H1 (cell line): ENCODE data around the gene ARNT2. TPM values are rescaled to one million over a fixed set of nuclear protein-coding genes. Genes with fewer than 3 reads are reported as not detected.
A peak's percentile ranks its signal among the peaks of the same experiment; 100 is the strongest.

ENCODE experiments used
- CTCF ChIA-PET: fragments of 300-600 bp; sonication (Branson Sonifier 250); formaldehyde crosslinking; loops from one replicate; lab custom pipeline; 2021; ENCODE audit not compliant: partially characterized antibody; lab: Charles Lee
- POLR2A ChIA-PET: fragments of 300-600 bp; sonication (Branson Sonifier 250); formaldehyde crosslinking; loops from one replicate; lab custom pipeline; 2021; ENCODE audit warnings: inconsistent platforms; ENCODE audit not compliant: partially characterized antibody; lab: Charles Lee
- DNase-seq, 2 experiments: peaks; one replicate each; pipeline versions ENCODE4 v3.0.0 to v3.0.0-alpha.2; 2010 to 2022; ENCODE audit warnings: low spot score in 2 of 2, low read depth in 1 of 2, mixed read lengths in 1 of 2
- FAIRE-seq: peaks from 2 replicates; lab custom pipeline; 2011; peaks lifted over from hg19 to GRCh38; lab: Jason Lieb, UNC
- H2AFZ ChIP-seq: 2 replicates; pipeline ENCODE4 v1.8.1; 2012; ENCODE audit warnings: low read length, inconsistent platforms
- H2AK5ac ChIP-seq: 2 replicates; pipeline ENCODE4 v1.6.1; 2013; ENCODE audit warnings: low read depth, low read length
- H2BK120ac ChIP-seq: replicated peaks from 2 replicates; pipeline ENCODE3; 2013; ENCODE audit warnings: low read depth, low read length, inconsistent platforms
- H2BK12ac ChIP-seq: 2 replicates; pipeline ENCODE4 v1.6.1; 2013; ENCODE audit warnings: low read depth, low read length
- H2BK15ac ChIP-seq: 2 replicates; pipeline ENCODE4 v1.6.1; 2013; ENCODE audit warnings: low read length
- H2BK20ac ChIP-seq: 2 replicates; pipeline ENCODE4 v1.6.1; 2013; ENCODE audit warnings: low read length
- H2BK5ac ChIP-seq: 2 replicates; pipeline ENCODE4 v1.6.1; 2013; ENCODE audit warnings: low read depth, low read length
- H3K14ac ChIP-seq: 2 replicates; pipeline ENCODE4 v1.6.1; 2013; ENCODE audit warnings: inconsistent platforms; ENCODE audit not compliant: insufficient read length
- H3K18ac ChIP-seq: 2 replicates; pipeline ENCODE4 v1.6.1; 2013; ENCODE audit warnings: low read length; ENCODE audit errors: extremely low read depth
- H3K23ac ChIP-seq: 2 replicates; pipeline ENCODE4 v1.6.1; 2013; ENCODE audit warnings: inconsistent platforms; ENCODE audit not compliant: insufficient read length
- H3K23me2 ChIP-seq: 2 replicates; pipeline ENCODE4 v1.6.1; 2013; ENCODE audit warnings: low read depth, low read length
- H3K27ac ChIP-seq: 2 replicates; pipeline ENCODE4 v1.6.1; 2011; ENCODE audit warnings: low read depth, low read length, inconsistent platforms
- H3K27me3 ChIP-seq, 4 experiments: replicated peaks in 1 of 4; 1 replicate in 1 of 4; 2 replicates in 3 of 4; pipeline versions ENCODE4 v1.6.1 to v1.8.1; 2011 to 2013; ENCODE audit warnings: low read length in 3 of 4, mild to moderate bottlenecking in 3 of 4, inconsistent platforms in 2 of 4, mixed read lengths in 2 of 4, moderate library complexity in 1 of 4; ENCODE audit not compliant: control insufficient read depth in 3 of 4, insufficient read depth in 3 of 4; ENCODE audit errors: extremely low read depth in 1 of 4
- H3K36me3 ChIP-seq, 4 experiments: 2 replicates each; pipeline versions ENCODE4 v1.6.1 to v1.8.1; 2011 to 2013; ENCODE audit warnings: mild to moderate bottlenecking in 4 of 4, low read length in 3 of 4, moderate library complexity in 2 of 4, control low read depth in 1 of 4, inconsistent platforms in 1 of 4; ENCODE audit not compliant: insufficient read depth in 4 of 4, control insufficient read depth in 2 of 4
- H3K4ac ChIP-seq: replicated peaks from 2 replicates; pipeline ENCODE3; 2013; ENCODE audit warnings: low read length, low read depth, mixed read lengths, inconsistent platforms; ENCODE audit not compliant: insufficient read length
- H3K4me1 ChIP-seq, 4 experiments: replicated peaks in 1 of 4; 1 replicate in 1 of 4; 2 replicates in 3 of 4; pipeline versions ENCODE4 v1.6.1 to v1.8.1; 2011 to 2013; ENCODE audit warnings: low read length in 3 of 4, inconsistent platforms in 2 of 4, mixed read lengths in 1 of 4; ENCODE audit not compliant: insufficient read depth in 4 of 4, control insufficient read depth in 3 of 4
- H3K4me2 ChIP-seq, 2 experiments: 2 replicates each; pipeline versions ENCODE4 v1.6.1 to v1.8.1; 2011 to 2013; ENCODE audit warnings: low read depth in 2 of 2, low read length in 2 of 2, control low read depth in 1 of 2, inconsistent platforms in 1 of 2, mild to moderate bottlenecking in 1 of 2; ENCODE audit not compliant: insufficient read depth in 1 of 2
- H3K4me3 ChIP-seq, 4 experiments: fragments of 200-600, 300-600 bp in 1 of 4; sonication (generic), shearing (Covaris generic), sonication (Bioruptor Twin) in 1 of 4; 2 replicates each; pipeline versions ENCODE4 v1.5.1 to v1.8.1; 2011 to 2016; ENCODE audit warnings: low read length in 4 of 4, low read depth in 3 of 4, control low read depth in 2 of 4, inconsistent platforms in 2 of 4, mild to moderate bottlenecking in 2 of 4, mixed read lengths in 1 of 4, moderate library complexity in 1 of 4; ENCODE audit not compliant: insufficient read depth in 2 of 4; ENCODE audit errors: extremely low read depth in 1 of 4
- H3K56ac ChIP-seq: replicated peaks from 2 replicates; pipeline ENCODE3; 2013; ENCODE audit warnings: low read depth, mild to moderate bottlenecking, mixed read lengths, low read length, inconsistent platforms; ENCODE audit not compliant: insufficient read length
- H3K79me1 ChIP-seq: 2 replicates; pipeline ENCODE4 v1.6.1; 2013; ENCODE audit warnings: low read depth, low read length, control low read depth
- H3K79me2 ChIP-seq, 2 experiments: 2 replicates each; pipeline versions ENCODE4 v1.6.1 to v1.8.1; 2012 to 2013; ENCODE audit warnings: low read length in 2 of 2, mild to moderate bottlenecking in 2 of 2, inconsistent platforms in 1 of 2; ENCODE audit not compliant: insufficient read depth in 2 of 2, control insufficient read depth in 1 of 2
- H3K9ac ChIP-seq, 4 experiments: replicated peaks in 1 of 4; 1 replicate in 1 of 4; 2 replicates in 3 of 4; pipeline versions ENCODE4 v1.6.1 to v1.8.1; 2011 to 2013; ENCODE audit warnings: low read depth in 3 of 4, low read length in 3 of 4, control low read depth in 2 of 4, mild to moderate bottlenecking in 2 of 4, moderate library complexity in 2 of 4, inconsistent platforms in 1 of 4; ENCODE audit errors: extremely low read depth in 1 of 4
- H3K9me3 ChIP-seq, 2 experiments: 2 replicates each; pipeline versions ENCODE4 v1.6.1 to v1.8.1; 2012 to 2013; ENCODE audit warnings: mild to moderate bottlenecking in 2 of 2, moderate library complexity in 2 of 2, control low read depth in 1 of 2, inconsistent platforms in 1 of 2, low read depth in 1 of 2, low read length in 1 of 2, mixed read lengths in 1 of 2; ENCODE audit not compliant: insufficient read depth in 2 of 2
- H4K20me1 ChIP-seq, 2 experiments: replicated peaks in 1 of 2; 2 replicates each; pipeline versions ENCODE3 to v1.8.1; 2011 to 2013; ENCODE audit warnings: inconsistent platforms in 2 of 2, low read length in 2 of 2, mild to moderate bottlenecking in 1 of 2; ENCODE audit not compliant: insufficient read depth in 2 of 2, control insufficient read depth in 1 of 2
- H4K5ac ChIP-seq: 2 replicates; pipeline ENCODE4 v1.6.1; 2013; ENCODE audit warnings: low read length, low read depth, mixed read lengths, inconsistent platforms; ENCODE audit not compliant: insufficient read length
- H4K8ac ChIP-seq: 2 replicates; pipeline ENCODE4 v1.8.0; 2013; ENCODE audit warnings: mild to moderate bottlenecking, moderate library complexity, low read length, inconsistent platforms; ENCODE audit not compliant: insufficient read depth; ENCODE audit errors: extremely low read depth
- H4K91ac ChIP-seq: replicated peaks from 2 replicates; pipeline ENCODE3; 2013; ENCODE audit warnings: low read length, mixed read lengths, inconsistent platforms; ENCODE audit not compliant: insufficient read length
- ASH2L ChIP-seq: fragments of 200-600, 300-600 bp; sonication (generic); IDR thresholded peaks from one replicate; pipeline ENCODE4 v1.7.1; 2017; ENCODE audit warnings: low read length
- EP300 ChIP-seq, 2 experiments: IDR thresholded peaks; 1 replicate in 1 of 2; 2 replicates in 1 of 2; pipeline ENCODE4 v1.6.1; 2011 to 2012; ENCODE audit warnings: low read depth in 2 of 2, low read length in 2 of 2, mild to moderate bottlenecking in 2 of 2, borderline replicate concordance in 1 of 2, inconsistent platforms in 1 of 2, moderate library complexity in 1 of 2
- GABPA ChIP-seq: IDR thresholded peaks from 2 replicates; pipeline ENCODE4 v1.6.1; 2011; ENCODE audit warnings: mild to moderate bottlenecking, low read length, moderate library complexity, borderline replicate concordance; ENCODE audit not compliant: insufficient read depth
- GTF2F1 ChIP-seq: IDR thresholded peaks from 2 replicates; pipeline ENCODE4 v1.6.1; 2012; ENCODE audit warnings: low read depth, low read length, improper control_type of control experiment, borderline replicate concordance
- JUND ChIP-seq: IDR thresholded peaks from 2 replicates; pipeline ENCODE4 v1.6.1; 2011; ENCODE audit warnings: mild to moderate bottlenecking, improper control_type of control experiment, low read length
- KDM4A ChIP-seq: IDR thresholded peaks from one replicate; pipeline ENCODE4 v1.7.1; 2012; ENCODE audit warnings: low read depth, mild to moderate bottlenecking, moderate library complexity, low read length, inconsistent platforms; ENCODE audit not compliant: severe bottlenecking
- PHF8 ChIP-seq: fragments of 200-600 bp; sonication (generic); conservative IDR thresholded peaks from 2 replicates; pipeline ENCODE4 v1.7.1; 2012; ENCODE audit warnings: low read depth, mild to moderate bottlenecking, inconsistent platforms, low read length, moderate library complexity
- POLR2AphosphoS5 ChIP-seq: IDR thresholded peaks from 2 replicates; pipeline ENCODE4 v1.6.1; 2011; ENCODE audit warnings: low read depth, low read length
- RFX5 ChIP-seq: IDR thresholded peaks from 2 replicates; pipeline ENCODE4 v1.6.1; 2011; ENCODE audit warnings: low read depth, low read length, improper control_type of control experiment, borderline replicate concordance
- TBP ChIP-seq: IDR thresholded peaks from 2 replicates; pipeline ENCODE4 v1.6.1; 2011; ENCODE audit warnings: low read depth, low read length, improper control_type of control experiment
- TEAD4 ChIP-seq: IDR thresholded peaks from 2 replicates; pipeline ENCODE4 v1.6.1; 2012; ENCODE audit warnings: low read depth, low read length, inconsistent platforms, mixed read lengths
- ZNF274 ChIP-seq: IDR thresholded peaks from 2 replicates; pipeline ENCODE4 v1.7.0; 2012; ENCODE audit warnings: low read length, borderline replicate concordance; ENCODE audit errors: extremely low read depth
- WGBS, 2 experiments: shearing (Covaris generic) in 1 of 2; methylation state at CpG; one replicate each; pipeline versions ENCODE4 v1.1.6 to v1.1.7; 2013 to 2015; ENCODE audit warnings: low lambda C conversion rate in 2 of 2, mixed read lengths in 2 of 2, inconsistent platforms in 1 of 2, low coverage in 1 of 2, missing lambda C conversion rate in 1 of 2; ENCODE audit not compliant: insufficient replicate concordance in 2 of 2, insufficient coverage in 1 of 2, insufficient read length in 1 of 2; ENCODE audit errors: extremely low coverage in 1 of 2, missing lambda C conversion rate in 1 of 2; 5-methylcytosine and 5-hydroxymethylcytosine counted together
- polyA plus RNA-seq, 7 experiments: library from polyadenylated mRNA; depleted of rRNA in 3 of 7; stranded (reverse) in 5 of 7; unstranded in 2 of 7; fragments of >200 nt in 5 of 7; fragments of 200-250 nt in 2 of 7; gene quantifications; 1 replicate in 5 of 7; 2 replicates in 1 of 7; 4 replicates in 1 of 7; pipeline versions ENCODE4 v1.2.1 to v1.2.3, GENCODE V29; 2011 to 2013; ENCODE audit warnings: missing spikeins in 2 of 7, mixed read lengths in 2 of 7
- total RNA-seq: library from RNA; stranded (reverse); fragmentation: NEBNext Ultra II Directional; extraction: Animal tissue kit (Norgen Biotek cat#: 25700); gene quantifications from 2 replicates; pipeline ENCODE4 v1.2.1, GENCODE V29; 2021

The ARNT2 gene
- total and polyA plus RNA-seq, 2 of the 8 experiments (the other 6 are each of a cell fraction or from before 2014, with no cell fraction given): 9.5 to 14.6 TPM

- H3K9me3 ChIP-seq: no peaks in the 10 kb centered on the region
- H4K5ac ChIP-seq: no peak overlapping the region
- no peaks in the 10 kb centered on the region for H3K27me3 ChIP-seq
- TF ChIP-seq EP300 (IDR thresholded peaks at IDR 0.05; ENCODE audit: borderline replicate concordance in 1 of 2, low read depth in 2 of 2, low read length in 2 of 2) (no peak), JUND (no peak), ASH2L (no peak), RFX5 (no peak), TEAD4 (no peak), ZNF274 (no peak), GTF2F1 (no peak), POLR2AphosphoS5 (no peak), KDM4A (no peak), TBP (no peak), PHF8 (no peak), GABPA (no peak)
- TF ChIP-seq, all 59 proteins: peak for 0
- no peak overlapping the region for H3K4ac ChIP-seq
- no peaks in the 10 kb centered on the region for H3K79me2 ChIP-seq
- H4K20me1 ChIP-seq: peaks cover 0 to 2% of the 10 kb centered on the region in 2 experiments
- no peak overlapping the region for H3K14ac ChIP-seq
- FAIRE-seq (no peak), DNase-seq (no peak)
- H3K23me2 ChIP-seq: no peaks in the 10 kb centered on the region
- POLR2A ChIA-PET: interaction anchor here (1.3 kb wide), 1 partner anchor 9 kb away, joined by 3 read pairs; no protein-coding TSS in a partner anchor
- no peak overlapping the region for H3K23ac ChIP-seq
- H3K27ac ChIP-seq: no peak overlapping the region
- no peaks in the 10 kb centered on the region for H3K36me3 ChIP-seq
- CTCF ChIA-PET: interaction anchor here (1.2 to 2.1 kb wide), 4 partner anchors 9 to 563 kb away, joined by 5 to 6 read pairs (median 6); no protein-coding TSS in a partner anchor
- H2BK12ac ChIP-seq: no peak overlapping the region
- H2BK5ac ChIP-seq: 0 out of 2 replicates have a peak overlapping the region, but pooled peaks have one; percentile 14
- H3K4me2 ChIP-seq: no peak overlapping the region
- H2AFZ ChIP-seq: no peak overlapping the region
- no peak overlapping the region for H3K56ac ChIP-seq
- H3K9ac ChIP-seq: no peak overlapping the region
- H3K18ac ChIP-seq: no peak overlapping the region
- H2BK15ac ChIP-seq: no peak overlapping the region
- H3K4me1 ChIP-seq: peaks cover 1 to 3% (median 2%) of the 10 kb centered on the region in 4 experiments; a peak in 5 of 7 replicates
- H2AK5ac ChIP-seq: no peak overlapping the region
- H4K8ac ChIP-seq: no peak overlapping the region
- no peak overlapping the region for H2BK120ac ChIP-seq
- no peak overlapping the region for H2BK20ac ChIP-seq
- no peaks in the 10 kb centered on the region for H3K79me1 ChIP-seq
- H4K91ac ChIP-seq: no peak overlapping the region
- WGBS, 2 experiments: 87% methylated on average over 13 of the region's 13 CpGs; no CpG with 5 or more reads in 1 of the 2 experiments
- no peak overlapping the region for H3K4me3 ChIP-seq
Measured at GRCh38 chr15:80434926-80435720, 30.9 kb downstream of the ARNT2 start.
